A549 (cell line): Measurements from ENCODE around the gene ZBTB47.

Experiments used
- CBX8 ChIP-seq: fragments of 200-600 bp; sonication (generic); IDR thresholded peaks from 2 replicates; pipeline ENCODE4 v1.6.1; 2016
- EHMT2 ChIP-seq: fragments of 200-600 bp; sonication (generic); IDR thresholded peaks from 2 replicates; pipeline ENCODE4 v1.6.1; 2016; ENCODE audit warnings: antibody characterized with exemption, low read depth, mild to moderate bottlenecking, moderate library complexity
- EP300 ChIP-seq, 2 experiments: fragments of >200 bp; sonication (Bioruptor Twin); formaldehyde crosslinking; IDR thresholded peaks; 2 replicates in 1 of 2; 3 replicates in 1 of 2; pipeline ENCODE4 v1.6.1; 2016 to 2017
- MAFK ChIP-seq: fragments of 450-650 bp; IDR thresholded peaks from 2 replicates; pipeline ENCODE4 v1.6.1; 2014; ENCODE audit not compliant: partially characterized antibody
- MAZ ChIP-seq: fragments of 150-350 bp; IDR thresholded peaks from 2 replicates; pipeline ENCODE4 v1.6.1; 2014; ENCODE audit warnings: antibody characterized with exemption, low read depth, low read length, borderline replicate concordance
- RAD21 ChIP-seq, 2 experiments: fragments of >200 bp in 1 of 2; sonication (Bioruptor Twin) in 1 of 2; formaldehyde crosslinking in 1 of 2; IDR thresholded peaks in 1 of 2; conservative IDR thresholded peaks in 1 of 2; 2 replicates in 1 of 2; 3 replicates in 1 of 2; pipeline ENCODE4 v1.6.1; 2012 to 2018; ENCODE audit warnings: inconsistent platforms in 1 of 2
- RCOR1 ChIP-seq: fragments of 150-350 bp; IDR thresholded peaks from 2 replicates; pipeline ENCODE4 v1.6.1; 2014; ENCODE audit warnings: antibody characterized with exemption, low read length, low read depth
- SREBF2 ChIP-seq: fragments of 450-650 bp; IDR thresholded peaks from 2 replicates; pipeline ENCODE4 v1.6.1; 2014; ENCODE audit warnings: mild to moderate bottlenecking, moderate library complexity
- TF ChIP-seq, protein P1 (sequence below): fragments of >200 bp; sonication (Bioruptor Twin); formaldehyde crosslinking; IDR thresholded peaks from 3 replicates; pipeline ENCODE4 v1.5.1; 2016
- TF ChIP-seq, protein P2 (sequence below): fragments of 200-600 bp; sonication (generic); IDR thresholded peaks from 2 replicates; pipeline ENCODE4 v1.6.1; 2016; ENCODE audit warnings: antibody characterized with exemption, mild to moderate bottlenecking, moderate library complexity
- TF ChIP-seq, protein P3 (sequence below): fragments of 450-650 bp; IDR thresholded peaks from 2 replicates; pipeline ENCODE4 v1.6.1; 2014; ENCODE audit warnings: antibody characterized with exemption
- TF ChIP-seq, protein P4 (sequence below): IDR thresholded peaks from 2 replicates; pipeline ENCODE4 v1.6.1; 2012

DNA sequence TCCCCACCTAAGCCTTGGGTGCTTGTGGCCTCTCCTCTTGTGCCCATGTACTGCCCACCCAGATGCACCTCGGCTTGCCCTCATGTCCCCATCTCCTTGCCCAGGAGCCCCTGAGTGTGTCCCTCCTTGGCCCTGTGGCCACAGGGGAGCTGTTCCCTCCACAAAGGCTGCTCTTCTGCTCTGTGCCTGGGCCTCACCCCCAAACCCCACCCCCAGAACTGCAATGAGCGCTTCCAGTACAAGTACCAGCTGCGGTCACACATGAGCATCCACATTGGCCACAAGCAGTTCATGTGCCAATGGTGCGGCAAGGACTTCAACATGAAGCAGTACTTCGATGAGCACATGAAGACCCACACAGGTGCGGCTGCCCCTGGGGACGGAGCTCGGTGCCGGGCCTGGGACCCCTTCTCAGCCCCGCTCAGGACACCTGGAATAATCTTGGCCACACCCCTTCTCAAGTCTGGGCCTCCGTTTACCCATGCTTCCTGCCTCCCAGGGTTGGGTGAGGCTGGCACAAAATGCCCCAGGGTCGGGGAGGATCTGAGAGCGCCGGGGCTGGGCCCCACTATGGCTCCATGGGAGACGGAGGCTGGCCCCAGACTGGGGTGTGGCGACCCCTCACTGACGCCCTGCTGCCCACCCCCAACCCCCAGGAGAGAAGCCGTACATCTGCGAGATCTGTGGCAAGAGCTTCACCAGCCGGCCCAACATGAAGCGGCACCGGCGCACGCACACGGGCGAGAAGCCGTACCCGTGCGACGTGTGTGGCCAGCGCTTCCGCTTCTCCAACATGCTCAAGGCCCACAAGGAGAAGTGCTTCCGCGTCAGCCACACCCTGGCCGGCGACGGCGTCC lies 10.3 kb downstream of the ZBTB47 start:
- TF ChIP-seq SREBF2 (no peak), EHMT2 (no peak), MAZ (no peak), EP300 (IDR thresholded peaks at IDR 0.05) (no peak), RCOR1 (no peak), RAD21 (conservative IDR thresholded peaks at IDR 0.05 in 1 of 2, IDR thresholded peaks at IDR 0.05 in 1 of 2) (no peak), MAFK (no peak), CBX8 (no peak)
- TF ChIP-seq, protein P1, sequence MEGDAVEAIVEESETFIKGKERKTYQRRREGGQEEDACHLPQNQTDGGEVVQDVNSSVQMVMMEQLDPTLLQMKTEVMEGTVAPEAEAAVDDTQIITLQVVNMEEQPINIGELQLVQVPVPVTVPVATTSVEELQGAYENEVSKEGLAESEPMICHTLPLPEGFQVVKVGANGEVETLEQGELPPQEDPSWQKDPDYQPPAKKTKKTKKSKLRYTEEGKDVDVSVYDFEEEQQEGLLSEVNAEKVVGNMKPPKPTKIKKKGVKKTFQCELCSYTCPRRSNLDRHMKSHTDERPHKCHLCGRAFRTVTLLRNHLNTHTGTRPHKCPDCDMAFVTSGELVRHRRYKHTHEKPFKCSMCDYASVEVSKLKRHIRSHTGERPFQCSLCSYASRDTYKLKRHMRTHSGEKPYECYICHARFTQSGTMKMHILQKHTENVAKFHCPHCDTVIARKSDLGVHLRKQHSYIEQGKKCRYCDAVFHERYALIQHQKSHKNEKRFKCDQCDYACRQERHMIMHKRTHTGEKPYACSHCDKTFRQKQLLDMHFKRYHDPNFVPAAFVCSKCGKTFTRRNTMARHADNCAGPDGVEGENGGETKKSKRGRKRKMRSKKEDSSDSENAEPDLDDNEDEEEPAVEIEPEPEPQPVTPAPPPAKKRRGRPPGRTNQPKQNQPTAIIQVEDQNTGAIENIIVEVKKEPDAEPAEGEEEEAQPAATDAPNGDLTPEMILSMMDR, result no peak
- TF ChIP-seq, protein P2, sequence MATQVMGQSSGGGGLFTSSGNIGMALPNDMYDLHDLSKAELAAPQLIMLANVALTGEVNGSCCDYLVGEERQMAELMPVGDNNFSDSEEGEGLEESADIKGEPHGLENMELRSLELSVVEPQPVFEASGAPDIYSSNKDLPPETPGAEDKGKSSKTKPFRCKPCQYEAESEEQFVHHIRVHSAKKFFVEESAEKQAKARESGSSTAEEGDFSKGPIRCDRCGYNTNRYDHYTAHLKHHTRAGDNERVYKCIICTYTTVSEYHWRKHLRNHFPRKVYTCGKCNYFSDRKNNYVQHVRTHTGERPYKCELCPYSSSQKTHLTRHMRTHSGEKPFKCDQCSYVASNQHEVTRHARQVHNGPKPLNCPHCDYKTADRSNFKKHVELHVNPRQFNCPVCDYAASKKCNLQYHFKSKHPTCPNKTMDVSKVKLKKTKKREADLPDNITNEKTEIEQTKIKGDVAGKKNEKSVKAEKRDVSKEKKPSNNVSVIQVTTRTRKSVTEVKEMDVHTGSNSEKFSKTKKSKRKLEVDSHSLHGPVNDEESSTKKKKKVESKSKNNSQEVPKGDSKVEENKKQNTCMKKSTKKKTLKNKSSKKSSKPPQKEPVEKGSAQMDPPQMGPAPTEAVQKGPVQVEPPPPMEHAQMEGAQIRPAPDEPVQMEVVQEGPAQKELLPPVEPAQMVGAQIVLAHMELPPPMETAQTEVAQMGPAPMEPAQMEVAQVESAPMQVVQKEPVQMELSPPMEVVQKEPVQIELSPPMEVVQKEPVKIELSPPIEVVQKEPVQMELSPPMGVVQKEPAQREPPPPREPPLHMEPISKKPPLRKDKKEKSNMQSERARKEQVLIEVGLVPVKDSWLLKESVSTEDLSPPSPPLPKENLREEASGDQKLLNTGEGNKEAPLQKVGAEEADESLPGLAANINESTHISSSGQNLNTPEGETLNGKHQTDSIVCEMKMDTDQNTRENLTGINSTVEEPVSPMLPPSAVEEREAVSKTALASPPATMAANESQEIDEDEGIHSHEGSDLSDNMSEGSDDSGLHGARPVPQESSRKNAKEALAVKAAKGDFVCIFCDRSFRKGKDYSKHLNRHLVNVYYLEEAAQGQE, result no peak
- TF ChIP-seq, protein P3, sequence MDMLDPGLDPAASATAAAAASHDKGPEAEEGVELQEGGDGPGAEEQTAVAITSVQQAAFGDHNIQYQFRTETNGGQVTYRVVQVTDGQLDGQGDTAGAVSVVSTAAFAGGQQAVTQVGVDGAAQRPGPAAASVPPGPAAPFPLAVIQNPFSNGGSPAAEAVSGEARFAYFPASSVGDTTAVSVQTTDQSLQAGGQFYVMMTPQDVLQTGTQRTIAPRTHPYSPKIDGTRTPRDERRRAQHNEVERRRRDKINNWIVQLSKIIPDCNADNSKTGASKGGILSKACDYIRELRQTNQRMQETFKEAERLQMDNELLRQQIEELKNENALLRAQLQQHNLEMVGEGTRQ, result no peak
- TF ChIP-seq, protein P4, sequence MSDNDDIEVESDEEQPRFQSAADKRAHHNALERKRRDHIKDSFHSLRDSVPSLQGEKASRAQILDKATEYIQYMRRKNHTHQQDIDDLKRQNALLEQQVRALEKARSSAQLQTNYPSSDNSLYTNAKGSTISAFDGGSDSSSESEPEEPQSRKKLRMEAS, result no peak
